ENCODE results near the gene TAS1R3.

DNA sequence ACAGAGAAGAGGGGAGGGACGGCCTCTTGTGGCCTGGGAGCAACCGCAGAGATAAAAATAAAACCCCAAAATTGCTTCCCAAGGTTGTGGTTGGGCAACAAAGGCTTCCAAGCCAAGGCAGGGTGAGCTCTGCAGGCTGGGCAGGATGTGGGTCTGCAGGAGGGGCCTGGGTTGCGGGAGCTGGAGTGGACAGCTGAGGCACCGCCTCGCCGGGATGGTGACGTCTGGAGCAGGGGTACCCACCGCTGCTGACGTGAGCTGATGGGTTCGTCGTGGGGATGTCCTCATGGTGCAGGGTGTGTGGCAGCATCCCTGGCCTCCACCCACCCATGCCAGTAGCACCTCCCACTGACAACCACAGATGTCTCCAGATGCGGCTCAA, 40.3 kb downstream of the TAS1R3 start:
- TF ChIP-seq, protein P1, sequence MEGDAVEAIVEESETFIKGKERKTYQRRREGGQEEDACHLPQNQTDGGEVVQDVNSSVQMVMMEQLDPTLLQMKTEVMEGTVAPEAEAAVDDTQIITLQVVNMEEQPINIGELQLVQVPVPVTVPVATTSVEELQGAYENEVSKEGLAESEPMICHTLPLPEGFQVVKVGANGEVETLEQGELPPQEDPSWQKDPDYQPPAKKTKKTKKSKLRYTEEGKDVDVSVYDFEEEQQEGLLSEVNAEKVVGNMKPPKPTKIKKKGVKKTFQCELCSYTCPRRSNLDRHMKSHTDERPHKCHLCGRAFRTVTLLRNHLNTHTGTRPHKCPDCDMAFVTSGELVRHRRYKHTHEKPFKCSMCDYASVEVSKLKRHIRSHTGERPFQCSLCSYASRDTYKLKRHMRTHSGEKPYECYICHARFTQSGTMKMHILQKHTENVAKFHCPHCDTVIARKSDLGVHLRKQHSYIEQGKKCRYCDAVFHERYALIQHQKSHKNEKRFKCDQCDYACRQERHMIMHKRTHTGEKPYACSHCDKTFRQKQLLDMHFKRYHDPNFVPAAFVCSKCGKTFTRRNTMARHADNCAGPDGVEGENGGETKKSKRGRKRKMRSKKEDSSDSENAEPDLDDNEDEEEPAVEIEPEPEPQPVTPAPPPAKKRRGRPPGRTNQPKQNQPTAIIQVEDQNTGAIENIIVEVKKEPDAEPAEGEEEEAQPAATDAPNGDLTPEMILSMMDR (IDR thresholded peaks at IDR 0.05), result no peak
- no peak for TF ChIP-seq POLR2A (IDR thresholded peaks at IDR 0.05)
